ENCODE data around the gene HELLS.
A peak's percentile ranks its signal among the peaks of the same experiment; 100 is the strongest.
"Not testable (repeated sequence)": the region's sequence is repeated elsewhere in the genome, so short reads cannot be mapped to it uniquely, and the experiment has no call there.

HELLS gene

GRCh38 chr10:94545391-94546048, at the start of gene HELLS:
HELLS (plus strand) TSS chr10:94545788; CDS start chr10:94545922, 134 bp downstream.
- peak; percentile 81 for DNase-seq

DNA sequence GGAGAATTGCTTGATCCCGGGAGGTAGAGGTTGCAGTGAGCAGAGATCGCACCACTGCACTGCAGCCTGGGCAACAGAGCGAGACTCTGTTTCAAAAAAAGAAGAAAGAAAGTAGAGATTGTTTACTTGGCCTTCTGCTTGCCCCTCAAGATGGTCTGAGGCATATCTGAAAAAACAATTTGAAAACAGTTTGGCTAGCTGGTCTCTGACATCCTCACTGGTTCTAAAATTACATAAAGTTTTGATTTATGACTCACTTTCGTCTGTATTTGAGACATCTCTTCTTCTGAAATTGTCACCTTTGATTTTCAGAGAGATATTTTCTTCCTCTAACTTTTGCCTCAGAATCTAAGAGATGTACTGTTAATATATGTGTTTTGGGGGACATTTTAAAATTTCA, 49.6 kb upstream of the HELLS start:
- DNase-seq: no peak

- DNase-seq: no peak
Measured at GRCh38 chr10:94496646-94497045, 48.9 kb upstream of the HELLS start.

- DNase-seq: no peak
Measured at GRCh38 chr10:94500063-94500462, 45.5 kb upstream of the HELLS start.

GRCh38 chr10:94521276-94522250, 24.0 kb upstream of the HELLS start:
- DNase-seq: no peak

- DNase-seq: no peak
Measured at GRCh38 chr10:94524146-94524545, 21.4 kb upstream of the HELLS start.

- no peak for DNase-seq
Measured at GRCh38 chr10:94524711-94525110, 20.9 kb upstream of the HELLS start.

DNA sequence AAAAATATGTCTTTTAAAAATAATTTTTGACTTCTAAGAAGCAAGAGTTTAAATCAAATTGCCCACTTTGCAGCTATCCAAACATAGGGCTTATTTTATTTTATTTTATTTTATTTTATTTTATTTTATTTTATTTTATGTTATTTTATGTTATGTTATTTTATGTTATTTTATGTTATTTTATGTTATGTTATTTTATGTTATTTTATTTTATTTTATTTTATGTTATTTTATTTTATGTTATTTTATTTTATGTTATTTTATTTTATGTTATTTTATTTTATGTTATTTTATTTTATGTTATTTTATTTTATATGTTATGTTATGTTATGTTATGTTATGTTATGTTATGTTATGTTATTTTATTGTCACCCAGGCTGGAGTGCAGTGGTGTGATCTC, 14.0 kb upstream of the HELLS start:
- not testable (repeated sequence) for DNase-seq

- no peak for DNase-seq
Measured at GRCh38 chr10:94533027-94533426, 12.6 kb upstream of the HELLS start.

- not testable (repeated sequence) for DNase-seq
Measured at GRCh38 chr10:94542282-94542681, 3.3 kb upstream of the HELLS start.

DNA sequence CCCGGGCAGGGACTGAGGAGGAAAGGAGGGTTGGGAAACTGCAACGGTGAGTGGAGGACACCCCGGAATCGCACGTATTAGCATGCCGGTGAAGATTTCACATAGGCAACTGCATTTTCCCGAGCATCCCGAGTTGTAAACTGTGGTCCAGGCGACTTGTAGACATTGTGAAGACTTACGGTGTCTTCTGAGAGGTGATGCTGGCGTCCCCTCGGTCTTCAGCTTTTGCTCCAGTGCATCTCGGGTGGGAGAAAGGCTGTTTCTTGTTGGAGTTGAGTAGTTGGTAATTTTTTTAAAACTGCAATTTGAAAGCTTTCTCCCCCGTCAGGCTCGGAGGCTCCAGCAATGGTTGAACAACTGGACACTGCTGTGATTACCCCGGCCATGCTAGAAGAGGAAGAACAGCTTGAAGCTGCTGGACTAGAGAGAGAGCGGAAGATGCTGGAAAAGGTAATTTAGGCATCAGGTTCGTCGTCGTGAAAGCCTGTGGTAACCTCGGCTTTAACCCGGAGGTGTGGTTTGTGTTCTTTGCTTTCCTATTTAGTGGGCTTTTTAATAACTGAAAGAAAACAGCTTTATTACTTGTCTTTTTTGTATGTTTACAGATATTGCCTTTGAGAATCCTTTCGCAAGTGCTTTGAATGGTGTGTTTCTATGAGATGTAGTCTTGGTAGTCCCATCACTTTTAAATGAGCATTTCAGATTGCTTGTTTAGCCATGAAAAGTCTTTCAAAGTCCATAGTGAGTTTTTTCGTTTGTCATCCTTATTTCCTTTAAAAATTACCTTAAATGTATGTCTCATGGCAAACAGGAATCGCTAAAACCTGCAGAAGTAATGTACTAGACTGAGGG, 687 bp downstream of the HELLS start:
- peak; percentile 17 for DNase-seq

DNA sequence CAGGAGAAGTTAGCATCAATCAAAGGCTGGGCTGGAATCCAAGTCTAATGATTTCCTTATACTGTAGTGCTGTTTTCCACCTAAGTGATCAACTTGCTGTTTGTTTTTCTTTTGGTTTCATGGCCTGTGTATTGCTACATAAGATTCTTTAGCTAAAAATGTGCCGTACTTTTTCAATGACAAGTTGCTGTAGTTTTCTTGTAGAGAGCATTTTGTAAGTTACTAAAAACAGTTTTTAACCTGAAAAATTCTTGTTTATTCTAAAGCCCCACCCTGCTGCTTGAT, 1.3 kb downstream of the HELLS start:
- DNase-seq: no peak

DNA sequence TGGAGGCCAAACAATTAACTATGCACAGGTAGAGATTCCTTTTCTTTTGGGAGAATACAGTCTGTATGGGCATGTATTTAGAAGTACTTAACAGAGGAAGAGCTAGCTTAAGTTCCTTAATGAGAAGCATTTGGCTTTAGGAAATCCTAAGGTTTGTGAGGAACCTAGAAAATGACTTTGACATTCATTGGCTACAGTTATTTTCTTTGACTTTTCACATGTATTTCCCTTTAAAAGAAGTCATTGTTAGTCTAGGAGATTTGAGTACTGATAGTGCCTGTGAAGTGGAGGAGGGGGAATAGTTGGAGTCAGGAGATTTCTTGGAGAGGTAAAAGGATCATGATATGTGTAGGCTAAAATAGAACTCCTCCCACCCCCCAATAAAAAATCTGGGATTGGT, 3.6 kb downstream of the HELLS start:
- no peak for DNase-seq

GRCh38 chr10:94567714-94568307, 22.2 kb downstream of the HELLS start:
- not testable (repeated sequence) for DNase-seq

DNA sequence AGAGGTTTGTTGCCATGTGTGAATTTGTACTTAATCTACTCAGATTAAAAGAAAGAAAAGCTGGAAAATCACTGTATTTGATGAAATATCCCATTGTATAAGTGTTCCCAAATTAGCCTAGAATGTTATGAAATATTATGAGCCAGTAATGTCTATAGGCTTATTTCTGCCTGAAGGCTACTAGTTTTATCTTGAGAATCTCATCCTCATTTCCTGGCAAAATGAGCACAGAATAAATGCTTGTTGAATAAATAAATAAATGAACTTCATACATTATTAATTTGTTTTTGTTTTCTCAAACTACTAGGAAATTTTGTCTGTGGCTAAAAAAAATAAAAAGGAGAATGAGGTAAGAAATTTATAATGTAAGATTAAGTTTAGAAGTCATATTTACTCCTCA, 25.5 kb downstream of the HELLS start:
- DNase-seq: no peak

DNA sequence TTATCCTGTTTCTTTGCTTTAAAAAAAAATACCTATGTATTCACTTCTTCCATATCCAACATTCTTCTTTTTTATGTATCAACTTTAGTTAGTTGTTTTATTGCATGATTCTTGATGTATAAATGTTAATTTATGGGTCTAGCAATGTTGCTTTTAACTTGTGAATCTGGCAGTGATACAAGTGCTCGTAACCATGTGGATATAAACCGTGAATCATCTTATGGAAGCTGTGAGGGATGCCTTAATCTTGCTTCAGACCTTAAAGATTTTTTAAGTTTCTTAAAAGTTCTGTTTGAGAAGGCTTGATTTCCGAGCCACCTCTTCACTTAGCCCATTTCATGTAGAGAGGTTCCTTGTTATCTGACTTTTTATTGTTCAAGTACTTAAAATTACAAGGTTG, 25.9 kb downstream of the HELLS start:
- DNase-seq: no peak

DNA sequence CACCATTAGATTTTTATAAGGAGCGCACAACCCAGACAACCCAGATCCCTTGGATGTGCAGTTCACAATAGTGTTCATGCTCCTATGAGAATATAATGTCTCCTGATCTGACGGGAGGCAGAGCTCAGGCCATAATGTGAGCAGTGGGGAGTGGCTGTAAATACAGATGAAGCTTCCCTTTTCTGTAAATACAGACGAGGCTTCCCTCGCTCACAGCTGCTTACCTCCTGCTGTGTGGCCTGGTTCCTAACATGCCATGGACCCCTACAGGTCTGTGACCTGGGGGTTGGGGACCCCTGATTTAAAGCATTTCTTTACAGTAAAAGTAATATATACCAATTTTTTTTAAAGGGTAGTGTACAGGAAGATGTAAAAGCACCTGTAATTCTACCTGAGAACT, 33.2 kb downstream of the HELLS start:
- DNase-seq: no peak

DNA sequence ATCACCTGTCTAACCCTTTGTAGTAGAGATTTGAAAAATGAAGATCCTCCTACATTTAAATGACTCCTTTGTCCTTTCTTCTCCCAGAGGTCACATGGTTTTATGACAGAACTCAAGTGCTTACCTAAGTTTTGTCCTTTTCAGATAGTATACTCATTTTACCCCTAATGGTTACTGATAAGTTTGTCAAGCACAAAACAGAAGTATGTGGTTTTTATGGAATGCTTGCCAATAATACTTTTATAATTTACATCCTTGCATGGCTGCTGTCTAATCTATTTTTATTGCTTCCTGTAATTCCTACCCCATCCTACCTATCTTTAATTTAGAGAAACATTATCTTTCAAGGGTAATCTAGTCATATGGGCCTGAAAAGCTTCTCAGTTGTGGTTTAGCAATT, 37.5 kb downstream of the HELLS start:
- DNase-seq: no peak

DNA sequence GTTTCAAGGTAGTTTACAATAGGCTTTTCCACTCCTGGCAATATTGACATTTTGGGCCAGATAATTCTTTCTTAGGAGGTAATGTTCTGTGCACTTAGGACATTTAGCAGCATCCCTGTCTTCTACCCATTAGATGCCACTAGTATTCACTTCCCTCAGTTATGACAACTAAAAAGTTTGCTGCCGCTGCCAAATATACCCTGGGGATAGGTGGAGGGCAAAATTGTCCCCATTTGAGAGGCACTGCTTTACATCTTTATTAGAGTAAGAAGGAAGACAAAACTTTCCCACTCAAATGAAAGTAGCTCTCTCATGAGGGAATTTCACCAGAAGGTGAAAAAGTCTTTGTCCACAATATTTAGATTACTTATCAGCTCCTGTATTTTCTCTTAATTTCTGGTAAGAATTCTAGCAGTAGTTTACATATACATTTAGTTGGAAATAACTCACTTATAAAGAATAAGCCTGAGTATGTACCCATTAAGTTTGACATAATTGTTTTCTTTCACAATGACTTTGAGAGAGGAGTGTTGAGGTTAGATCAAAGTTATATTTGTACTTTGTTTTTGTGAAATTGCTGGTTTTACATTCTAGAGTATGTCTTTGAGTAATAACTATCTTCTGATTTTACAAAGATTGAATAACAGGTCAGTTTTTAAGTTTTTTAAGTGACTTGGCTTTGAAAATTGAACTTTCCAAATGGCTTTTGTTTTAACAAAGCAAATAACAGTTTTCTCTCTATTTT, 46.0 kb downstream of the HELLS start:
- DNase-seq: no peak

DNA sequence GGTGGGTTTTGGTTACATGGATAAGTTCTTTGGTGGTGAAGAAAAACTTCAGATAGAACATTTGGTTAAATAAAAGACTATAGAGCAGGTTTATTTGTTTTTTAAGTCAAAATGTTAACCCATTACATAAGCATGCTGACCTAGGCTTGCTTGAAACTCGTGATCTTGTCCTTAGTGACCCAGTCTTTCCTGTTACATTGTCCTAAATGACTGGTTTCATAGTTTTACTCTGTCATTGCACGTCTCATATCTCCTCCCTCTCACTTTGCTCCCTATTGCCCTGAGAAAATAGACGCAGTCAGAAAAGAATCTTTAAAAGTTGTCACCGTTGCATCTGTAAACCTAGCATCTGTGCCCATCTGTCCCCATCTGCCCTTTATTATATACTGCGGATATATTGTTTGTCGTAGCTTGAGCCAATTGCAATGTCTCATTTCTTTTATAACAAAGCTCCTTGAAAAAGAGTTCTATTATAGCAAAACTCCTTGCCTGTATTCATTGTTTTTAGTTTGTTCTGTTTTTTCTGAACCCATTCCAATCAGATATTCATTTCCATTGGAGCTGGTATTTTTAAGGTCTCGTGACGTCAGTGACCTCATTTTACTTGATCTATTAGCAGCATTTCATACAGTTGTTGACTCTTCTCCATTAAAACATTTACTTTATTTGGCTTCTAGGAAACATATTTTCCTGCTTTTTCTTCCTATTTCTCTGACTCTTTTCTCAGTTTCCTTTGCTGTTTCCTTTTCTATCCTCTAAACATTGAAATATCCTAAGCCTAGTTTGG, 57.3 kb downstream of the HELLS start:
- no peak for DNase-seq

DNA sequence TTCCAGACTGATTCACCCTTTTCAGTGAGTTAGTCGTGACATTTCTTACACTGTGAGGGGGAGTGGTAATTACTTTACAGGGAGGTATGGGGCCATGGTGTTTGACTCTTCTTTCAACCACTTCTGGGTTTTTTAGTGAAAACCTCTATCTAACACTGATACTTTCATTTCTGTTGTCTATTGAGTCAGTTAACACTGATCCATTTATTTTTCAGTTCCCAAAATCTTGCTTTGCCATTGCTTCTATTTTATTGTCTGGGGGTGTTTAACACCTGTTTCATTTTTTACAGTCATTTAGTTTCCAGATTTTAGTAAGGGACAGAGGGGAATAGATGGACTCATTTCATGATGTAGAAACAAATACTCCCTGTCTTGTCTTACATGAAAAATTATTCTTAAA, 61.5 kb downstream of the HELLS start:
- no peak for DNase-seq

- no peak for DNase-seq
Measured at GRCh38 chr10:94608559-94608958, 63.0 kb downstream of the HELLS start.

All from NCI-H2171 treated with DMSO at 0.1 percent for 48 hours (cell line).